WTC11 (cell line): ENCODE data around the gene MOXD1. TPM values are rescaled to one million over a fixed set of nuclear protein-coding genes. Genes with fewer than 3 reads are reported as not detected.

Source experiments
- ATAC-seq: fragments of 200-7000 bp; cut with Tn5 transposase; 2 replicates; pipeline ENCODE4 v1.10.0; 2021; ENCODE audit warnings: mild to moderate bottlenecking, moderate library complexity
- CTCF ChIA-PET: fragments of 300-600 bp; sonication (Branson Sonifier 250); formaldehyde crosslinking; loops from one replicate; lab custom pipeline; 2021; ENCODE audit warnings: antibody characterized with exemption; lab: Charles Lee
- POLR2A ChIA-PET: fragments of 350-600 bp; sonication (Branson Sonifier 250); formaldehyde crosslinking; loops from one replicate; lab custom pipeline; 2021; ENCODE audit warnings: antibody characterized with exemption; lab: Charles Lee
- DNase-seq: peaks from one replicate; pipeline ENCODE4 v3.0.0; 2021; ENCODE audit warnings: low spot score
- H3K27ac Mint-ChIP-seq: 2 replicates; pipeline ENCODE4 v1.8.0; 2021; ENCODE audit warnings: mixed read lengths
- H3K27me3 Mint-ChIP-seq: 2 replicates; pipeline ENCODE4 v1.8.0; 2021; ENCODE audit warnings: low read depth, mild to moderate bottlenecking, moderate library complexity, mixed read lengths
- H3K36me3 Mint-ChIP-seq: 2 replicates; pipeline ENCODE4 v1.8.0; 2021; ENCODE audit warnings: mixed read lengths
- H3K4me1 Mint-ChIP-seq: 2 replicates; pipeline ENCODE4 v1.8.0; 2022; ENCODE audit warnings: mixed read lengths
- H3K4me3 Mint-ChIP-seq: 2 replicates; pipeline ENCODE4 v1.8.0; 2021; ENCODE audit warnings: mild to moderate bottlenecking, moderate library complexity, mixed read lengths
- H3K9me3 Mint-ChIP-seq: 2 replicates; pipeline ENCODE4 v1.8.0; 2021; ENCODE audit warnings: mixed read lengths
- AFF4 ChIP-seq: sonication (generic); formaldehyde crosslinking; IDR thresholded peaks from 2 replicates; pipeline ENCODE4 v1.8.1; 2023; ENCODE audit warnings: mild to moderate bottlenecking, missing genetic modification reagents, borderline replicate concordance
- ATF1 ChIP-seq: sonication (generic); formaldehyde crosslinking; IDR thresholded peaks from 2 replicates; pipeline ENCODE4 v1.8.1; 2023; ENCODE audit warnings: mild to moderate bottlenecking, moderate library complexity, missing genetic modification reagents
- E2F5 ChIP-seq: sonication (generic); formaldehyde crosslinking; IDR thresholded peaks from 2 replicates; pipeline ENCODE4 v1.8.1; 2022; ENCODE audit warnings: mild to moderate bottlenecking, moderate library complexity, missing genetic modification reagents
- EMX1 ChIP-seq: fragments of 250-450 bp; sonication (Bioruptor Pico); IDR thresholded peaks from 2 replicates; pipeline ENCODE4 v1.8.0; 2021; ENCODE audit warnings: mild to moderate bottlenecking
- ETV6 ChIP-seq: sonication (generic); formaldehyde crosslinking; IDR thresholded peaks from 2 replicates; pipeline ENCODE4 v1.8.1; 2022; ENCODE audit warnings: mild to moderate bottlenecking, missing genetic modification reagents
- GABPB1 ChIP-seq: sonication (generic); formaldehyde crosslinking; IDR thresholded peaks from 2 replicates; pipeline ENCODE4 v1.8.1; 2023; ENCODE audit warnings: mild to moderate bottlenecking, missing genetic modification reagents
- GRHL2 ChIP-seq: fragments of 250-450 bp; sonication (Bioruptor Pico); IDR thresholded peaks from 2 replicates; pipeline ENCODE4 v1.8.0; 2022; ENCODE audit warnings: mild to moderate bottlenecking, moderate library complexity; ENCODE audit not compliant: insufficient replicate concordance, severe bottlenecking
- HMGXB4 ChIP-seq: sonication (generic); formaldehyde crosslinking; IDR thresholded peaks from 2 replicates; pipeline ENCODE4 v1.8.1; 2023; ENCODE audit warnings: mild to moderate bottlenecking, moderate library complexity, missing genetic modification reagents
- IRF1 ChIP-seq: sonication (generic); formaldehyde crosslinking; IDR thresholded peaks from 2 replicates; pipeline ENCODE4 v1.8.0; 2023; ENCODE audit warnings: missing genetic modification reagents
- NFATC4 ChIP-seq: fragments of 250-450 bp; sonication (Bioruptor Pico); IDR thresholded peaks from 2 replicates; pipeline ENCODE4 v1.9.0; 2021; ENCODE audit warnings: mild to moderate bottlenecking
- NR3C1 ChIP-seq: sonication (generic); formaldehyde crosslinking; conservative IDR thresholded peaks from 2 replicates; pipeline ENCODE4 v1.8.1; 2023; ENCODE audit warnings: low read depth, mild to moderate bottlenecking, missing genetic modification reagents
- STAT6 ChIP-seq: sonication (generic); formaldehyde crosslinking; conservative IDR thresholded peaks from 2 replicates; pipeline ENCODE4 v1.8.1; 2023; ENCODE audit warnings: mild to moderate bottlenecking, low read depth, missing genetic modification reagents, moderate library complexity
- USF1 ChIP-seq: sonication (generic); formaldehyde crosslinking; IDR thresholded peaks from 2 replicates; pipeline ENCODE4 v1.8.0; 2022; ENCODE audit warnings: mild to moderate bottlenecking, missing genetic modification reagents
- ZNF396 ChIP-seq: fragments of 250-450 bp; sonication (Bioruptor Pico); IDR thresholded peaks from 2 replicates; pipeline ENCODE4 v1.8.0; 2021; ENCODE audit warnings: mild to moderate bottlenecking, moderate library complexity, borderline replicate concordance
- ZNF671 ChIP-seq: fragments of 250-450 bp; sonication (Bioruptor Pico); IDR thresholded peaks from 2 replicates; pipeline ENCODE4 v1.8.0; 2021; ENCODE audit warnings: mild to moderate bottlenecking
- total RNA-seq: library from RNA; stranded (reverse); gene quantifications from 3 replicates; pipeline ENCODE4 v1.2.3, GENCODE V29; 2021

Gene MOXD1
- total RNA-seq, 1 experiment from 2014 or later = 1.7 TPM

GRCh38 chr6:132251711-132252110 is 149.6 kb downstream of the MOXD1 start:
- POLR2A ChIA-PET = no interaction called here
- ATAC-seq (no peak), DNase-seq (no peak)
- H3K36me3 Mint-ChIP-seq = peaks cover 26% of the 10 kb centered on the region
- H3K27me3 Mint-ChIP-seq = peaks cover 24% of the 10 kb centered on the region
- H3K9me3 Mint-ChIP-seq = peaks cover 45% of the 10 kb centered on the region
- H3K27ac Mint-ChIP-seq = no peak overlapping the region
- CTCF ChIA-PET = interaction anchor here (1.0 kb wide), 1 partner anchor 28 kb away, joined by 4 read pairs; no protein-coding TSS in a partner anchor
- 0 out of 2 replicates have a peak, but pooled peaks cover under 1% of the 10 kb centered on the region for H3K4me1 Mint-ChIP-seq
- TF ChIP-seq USF1 (no peak), STAT6 (CRISPR knock-in tag) (no peak), EMX1 (CRISPR knock-in tag) (no peak), NR3C1 (no peak), ZNF396 (CRISPR knock-in tag) (no peak), ETV6 (CRISPR knock-in tag) (no peak), IRF1 (CRISPR knock-in tag) (no peak), NFATC4 (no peak), AFF4 (CRISPR knock-in tag) (no peak), GRHL2 (no peak), GABPB1 (no peak), ATF1 (no peak), ZNF671 (CRISPR knock-in tag) (no peak), E2F5 (no peak), HMGXB4 (CRISPR knock-in tag) (no peak)
- no peak overlapping the region for H3K4me3 Mint-ChIP-seq
